PFSK-1 (cell line): ENCODE results near the gene THSD4.

Source experiments
- POLR2AphosphoS5 ChIP-seq: IDR thresholded peaks from 2 replicates; pipeline ENCODE4 v1.6.1; 2012; ENCODE audit warnings: low read depth, mild to moderate bottlenecking, control low read depth, low read length, moderate library complexity
- SIN3A ChIP-seq: IDR thresholded peaks from 2 replicates; pipeline ENCODE4 v1.6.1; 2012; ENCODE audit warnings: mild to moderate bottlenecking, low read length, moderate library complexity, borderline replicate concordance; ENCODE audit not compliant: insufficient read depth
- TAF1 ChIP-seq: IDR thresholded peaks from 2 replicates; pipeline ENCODE4 v1.6.1; 2012; ENCODE audit warnings: low read length, control low read depth, borderline replicate concordance; ENCODE audit not compliant: insufficient read depth
- TF ChIP-seq, protein P1 (sequence below), 2 experiments: IDR thresholded peaks; 2 replicates each; pipeline versions ENCODE4 v1.6.1 to v1.8.0; 2011 to 2012; ENCODE audit warnings: low read depth in 2 of 2, low read length in 2 of 2, control low read depth in 1 of 2, inconsistent platforms in 1 of 2, mild to moderate bottlenecking in 1 of 2, moderate library complexity in 1 of 2; ENCODE audit not compliant: insufficient read depth in 1 of 2

GRCh38 chr15:71411538-71412482 lies 296.5 kb downstream of the THSD4 start:
- no peak for TF ChIP-seq TAF1
- no peak for TF ChIP-seq SIN3A
- no peak for TF ChIP-seq POLR2AphosphoS5
- TF ChIP-seq, protein P1, sequence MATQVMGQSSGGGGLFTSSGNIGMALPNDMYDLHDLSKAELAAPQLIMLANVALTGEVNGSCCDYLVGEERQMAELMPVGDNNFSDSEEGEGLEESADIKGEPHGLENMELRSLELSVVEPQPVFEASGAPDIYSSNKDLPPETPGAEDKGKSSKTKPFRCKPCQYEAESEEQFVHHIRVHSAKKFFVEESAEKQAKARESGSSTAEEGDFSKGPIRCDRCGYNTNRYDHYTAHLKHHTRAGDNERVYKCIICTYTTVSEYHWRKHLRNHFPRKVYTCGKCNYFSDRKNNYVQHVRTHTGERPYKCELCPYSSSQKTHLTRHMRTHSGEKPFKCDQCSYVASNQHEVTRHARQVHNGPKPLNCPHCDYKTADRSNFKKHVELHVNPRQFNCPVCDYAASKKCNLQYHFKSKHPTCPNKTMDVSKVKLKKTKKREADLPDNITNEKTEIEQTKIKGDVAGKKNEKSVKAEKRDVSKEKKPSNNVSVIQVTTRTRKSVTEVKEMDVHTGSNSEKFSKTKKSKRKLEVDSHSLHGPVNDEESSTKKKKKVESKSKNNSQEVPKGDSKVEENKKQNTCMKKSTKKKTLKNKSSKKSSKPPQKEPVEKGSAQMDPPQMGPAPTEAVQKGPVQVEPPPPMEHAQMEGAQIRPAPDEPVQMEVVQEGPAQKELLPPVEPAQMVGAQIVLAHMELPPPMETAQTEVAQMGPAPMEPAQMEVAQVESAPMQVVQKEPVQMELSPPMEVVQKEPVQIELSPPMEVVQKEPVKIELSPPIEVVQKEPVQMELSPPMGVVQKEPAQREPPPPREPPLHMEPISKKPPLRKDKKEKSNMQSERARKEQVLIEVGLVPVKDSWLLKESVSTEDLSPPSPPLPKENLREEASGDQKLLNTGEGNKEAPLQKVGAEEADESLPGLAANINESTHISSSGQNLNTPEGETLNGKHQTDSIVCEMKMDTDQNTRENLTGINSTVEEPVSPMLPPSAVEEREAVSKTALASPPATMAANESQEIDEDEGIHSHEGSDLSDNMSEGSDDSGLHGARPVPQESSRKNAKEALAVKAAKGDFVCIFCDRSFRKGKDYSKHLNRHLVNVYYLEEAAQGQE (IDR thresholded peaks at IDR 0.05; ENCODE audit: insufficient read depth in 1 of 2, low read depth in 2 of 2, low read length in 2 of 2) = no peak
